ENCODE data around the gene TOP3B.

TOP3B gene

DNA sequence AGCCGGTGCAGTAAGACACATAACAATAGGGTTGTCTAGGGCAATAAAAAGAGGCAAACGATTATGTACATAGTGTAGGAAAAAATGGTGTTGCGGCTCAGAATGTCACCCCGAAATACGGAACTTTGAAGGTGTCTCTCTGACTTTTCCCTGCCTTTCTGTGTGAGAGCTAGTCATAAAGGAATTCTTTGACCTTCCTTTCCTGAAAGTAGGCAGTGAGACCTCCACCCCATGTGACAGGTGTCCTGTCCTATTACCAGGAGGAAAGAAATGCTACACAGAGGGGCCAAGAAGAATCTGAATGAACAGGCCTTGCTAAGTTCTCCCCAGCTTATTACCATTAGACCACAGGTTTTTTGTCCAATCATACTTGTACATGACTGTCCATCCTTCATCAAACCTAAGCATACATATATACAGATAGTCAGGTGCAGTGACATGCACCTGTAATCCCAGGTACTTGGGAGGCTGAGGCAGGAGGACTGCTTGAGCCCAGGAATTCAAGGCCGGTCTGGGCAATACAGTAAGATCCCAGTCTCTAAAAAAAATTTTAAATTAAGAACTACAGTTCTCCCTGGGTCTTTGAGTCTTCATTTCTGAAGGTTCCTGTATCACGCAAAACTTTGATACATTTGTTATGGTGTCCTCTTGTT is 16.1 kb upstream of the TOP3B start:
- no peak for ATAC-seq
- no peaks in the 10 kb centered on the region for H3K36me3 Mint-ChIP-seq (ENCODE audit: low read depth)
- no peak overlapping the region for H3K4me3 Mint-ChIP-seq
- H3K27ac Mint-ChIP-seq = no peak overlapping the region
- no peak for DNase-seq
- H3K9me3 Mint-ChIP-seq = no peaks in the 10 kb centered on the region
- peaks cover 7% of the 10 kb centered on the region for H3K27me3 Mint-ChIP-seq
- H3K4me1 Mint-ChIP-seq = no peaks in the 10 kb centered on the region

DNA sequence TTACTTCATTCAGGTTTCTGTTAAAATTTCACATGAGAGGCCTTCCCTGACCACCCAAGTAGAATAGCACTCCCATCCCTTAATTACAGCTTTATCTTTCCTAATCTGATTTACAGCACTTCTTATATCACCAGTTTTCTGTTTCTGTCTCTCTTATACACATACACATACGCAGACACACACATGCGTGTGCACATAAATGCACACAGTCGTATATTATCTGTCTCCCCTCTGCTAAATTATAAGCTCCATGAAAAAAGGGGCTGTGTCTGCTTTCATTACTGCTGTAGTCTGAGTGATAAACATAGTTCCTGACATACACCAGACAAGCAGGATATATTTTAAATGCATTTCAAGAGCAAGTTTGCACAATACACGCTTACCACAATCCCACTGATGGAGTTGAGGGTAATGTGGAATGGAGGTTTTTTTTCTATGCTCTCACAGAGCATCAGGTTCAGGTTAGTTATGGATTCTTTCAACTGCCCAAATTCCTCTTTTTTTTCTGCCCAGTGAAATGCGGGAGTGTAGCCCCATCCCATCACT is 13.7 kb upstream of the TOP3B start:
- H3K4me3 Mint-ChIP-seq = no peak overlapping the region
- DNase-seq = no peak
- ATAC-seq = no peak
- no peaks in the 10 kb centered on the region for H3K9me3 Mint-ChIP-seq
- H3K27ac Mint-ChIP-seq = no peak overlapping the region
- H3K4me1 Mint-ChIP-seq = no peaks in the 10 kb centered on the region
- H3K36me3 Mint-ChIP-seq (ENCODE audit: low read depth) = no peaks in the 10 kb centered on the region
- H3K27me3 Mint-ChIP-seq = peaks cover 7% of the 10 kb centered on the region

DNA sequence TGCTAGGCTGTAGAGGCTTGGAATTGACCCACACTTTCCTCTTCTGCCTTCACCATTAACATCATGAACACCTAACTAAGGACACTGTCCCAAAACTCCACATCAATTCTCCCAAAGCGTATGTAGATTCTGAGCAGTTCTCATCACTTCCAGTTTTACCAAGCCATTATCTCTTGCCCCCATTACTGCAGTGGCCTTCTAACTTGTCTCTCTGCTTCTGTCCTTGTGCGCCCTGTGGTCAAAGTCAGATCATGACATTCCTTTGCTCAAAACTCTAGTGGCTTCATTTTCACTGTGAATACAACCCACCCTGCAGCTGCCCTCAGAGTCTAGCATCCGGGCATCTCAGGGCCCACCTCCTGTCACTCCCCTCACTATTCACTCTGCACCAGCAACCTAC is 13.1 kb upstream of the TOP3B start:
- H3K4me1 Mint-ChIP-seq = no peaks in the 10 kb centered on the region
- H3K27ac Mint-ChIP-seq = no peak overlapping the region
- H3K27me3 Mint-ChIP-seq = peaks cover 7% of the 10 kb centered on the region

DNA sequence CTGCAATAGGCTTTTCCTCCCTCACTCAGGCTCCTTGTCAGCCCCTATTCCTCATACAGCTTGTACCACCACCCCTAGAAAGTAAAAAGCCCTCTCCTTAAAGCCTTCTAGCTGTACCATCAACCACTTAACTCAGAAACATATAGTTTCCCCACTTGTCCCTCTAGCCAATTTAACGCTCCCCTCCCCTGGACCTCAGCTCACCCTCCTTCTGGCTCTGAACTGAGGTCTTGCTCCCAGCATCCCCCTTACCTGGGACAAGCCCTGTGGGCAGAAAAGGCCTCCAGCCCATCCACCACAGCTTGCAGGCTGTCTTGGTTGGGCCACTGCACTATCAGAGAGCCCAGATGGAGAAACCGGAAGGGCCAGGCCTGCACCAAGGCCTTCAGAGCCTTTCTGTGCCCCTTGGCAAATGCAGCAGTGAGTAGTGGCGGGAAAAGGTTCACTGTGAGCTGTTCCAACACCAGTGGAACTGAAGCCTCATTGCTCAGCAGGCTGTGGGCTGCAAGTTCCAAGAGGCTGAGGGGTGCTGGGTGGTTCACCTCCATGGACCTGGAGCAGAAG is 12.4 kb upstream of the TOP3B start:
- Mint-ChIP-seq H3K4me3 (no peak overlapping the region), H3K4me1 (no peaks in the 10 kb centered on the region), H3K27me3 (peaks cover 7% of the 10 kb centered on the region), H3K27ac (no peak overlapping the region), H3K9me3 (no peaks in the 10 kb centered on the region), H3K36me3 (ENCODE audit: low read depth) (no peaks in the 10 kb centered on the region)
- DNase-seq (no peak), ATAC-seq (no peak)

More for the DNA sequence above, 13.1 kb upstream of the TOP3B start:
- DNase-seq (no peak), ATAC-seq (no peak)
- H3K9me3 Mint-ChIP-seq = no peaks in the 10 kb centered on the region
- H3K4me3 Mint-ChIP-seq = no peak overlapping the region
- no peaks in the 10 kb centered on the region for H3K36me3 Mint-ChIP-seq (ENCODE audit: low read depth)

DNA sequence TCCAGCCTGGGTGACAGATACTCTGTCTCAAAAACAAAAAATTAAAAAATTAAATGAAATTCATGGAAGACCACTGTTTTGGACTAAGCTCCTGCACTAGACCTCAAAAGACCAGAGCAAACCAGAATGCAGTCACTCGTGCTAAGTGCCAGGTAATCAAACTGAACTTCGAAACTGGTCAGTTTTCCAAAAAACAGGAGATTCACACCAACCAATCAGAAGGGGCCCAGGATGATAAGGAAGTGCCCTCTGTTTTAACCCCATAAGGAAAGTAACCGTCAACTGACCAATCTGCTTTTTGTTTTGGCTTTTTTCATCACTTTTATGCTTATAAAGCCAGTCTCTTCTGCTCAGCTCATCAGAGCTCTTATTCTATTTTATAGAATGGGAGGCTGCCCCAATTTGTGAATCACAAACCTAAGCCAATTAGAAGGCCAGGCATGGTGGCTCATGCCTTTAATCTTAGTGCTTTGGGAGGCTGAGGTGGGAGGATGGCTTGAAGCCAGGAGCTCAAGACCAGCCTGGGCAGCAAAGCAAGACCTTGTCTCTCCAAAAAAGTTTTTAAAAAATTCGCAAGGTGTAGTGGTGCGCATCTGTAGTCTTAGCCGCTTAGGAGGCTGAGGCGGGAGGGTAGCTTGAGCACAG is 10.1 kb upstream of the TOP3B start:
- Mint-ChIP-seq H3K27ac (no peak overlapping the region), H3K4me3 (no peak overlapping the region)

DNA sequence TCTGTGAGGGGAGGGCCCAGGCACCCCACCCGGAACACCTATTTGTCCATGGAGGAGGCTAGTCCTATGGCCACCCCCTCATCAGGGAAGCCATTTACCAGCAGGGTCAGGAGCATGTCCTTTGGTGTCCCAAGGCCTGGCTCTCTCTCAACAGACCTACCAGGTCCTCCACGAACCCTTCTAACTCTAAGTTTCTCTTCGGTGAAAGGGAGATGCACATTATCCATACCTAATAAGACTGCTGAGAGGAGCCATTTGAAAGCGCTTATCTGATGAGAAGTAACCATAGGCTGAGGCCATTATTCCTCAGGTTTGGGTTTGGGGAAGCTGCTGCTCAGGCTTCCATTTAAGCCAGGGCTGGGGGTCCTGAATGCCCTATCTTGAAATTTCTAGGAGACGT is 9.2 kb upstream of the TOP3B start:
- no peak for ATAC-seq
- Mint-ChIP-seq H3K4me3 (no peak overlapping the region), H3K27me3 (peaks cover 3% of the 10 kb centered on the region), H3K27ac (no peak overlapping the region), H3K9me3 (no peaks in the 10 kb centered on the region), H3K36me3 (ENCODE audit: low read depth) (no peaks in the 10 kb centered on the region), H3K4me1 (no peaks in the 10 kb centered on the region)
- no peak for DNase-seq

More for the DNA sequence above, 10.1 kb upstream of the TOP3B start:
- H3K9me3 Mint-ChIP-seq = no peaks in the 10 kb centered on the region
- H3K4me1 Mint-ChIP-seq = no peaks in the 10 kb centered on the region
- no peak for DNase-seq
- peaks cover 3% of the 10 kb centered on the region for H3K27me3 Mint-ChIP-seq
- no peaks in the 10 kb centered on the region for H3K36me3 Mint-ChIP-seq (ENCODE audit: low read depth)
- ATAC-seq = no peak

DNA sequence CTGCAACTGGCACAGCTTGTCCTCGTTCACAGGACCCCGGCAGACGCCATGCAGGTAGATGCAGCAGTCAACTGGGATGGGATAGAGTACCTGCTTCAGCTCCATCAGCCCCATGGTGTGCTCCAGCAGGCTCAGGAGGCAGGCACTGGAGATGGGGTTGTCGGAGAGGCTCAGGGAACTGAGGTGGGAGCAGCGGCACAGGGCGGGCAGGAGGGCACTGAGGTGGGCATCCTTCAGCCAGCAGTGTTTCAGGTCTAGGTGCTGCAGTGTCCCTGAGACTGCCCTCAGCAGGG is 8.7 kb upstream of the TOP3B start:
- Mint-ChIP-seq H3K36me3 (ENCODE audit: low read depth) (no peaks in the 10 kb centered on the region), H3K27me3 (peaks cover 3% of the 10 kb centered on the region), H3K27ac (no peak overlapping the region), H3K4me3 (no peak overlapping the region), H3K4me1 (no peaks in the 10 kb centered on the region), H3K9me3 (no peaks in the 10 kb centered on the region)
- no peak for ATAC-seq
- no peak for DNase-seq

DNA sequence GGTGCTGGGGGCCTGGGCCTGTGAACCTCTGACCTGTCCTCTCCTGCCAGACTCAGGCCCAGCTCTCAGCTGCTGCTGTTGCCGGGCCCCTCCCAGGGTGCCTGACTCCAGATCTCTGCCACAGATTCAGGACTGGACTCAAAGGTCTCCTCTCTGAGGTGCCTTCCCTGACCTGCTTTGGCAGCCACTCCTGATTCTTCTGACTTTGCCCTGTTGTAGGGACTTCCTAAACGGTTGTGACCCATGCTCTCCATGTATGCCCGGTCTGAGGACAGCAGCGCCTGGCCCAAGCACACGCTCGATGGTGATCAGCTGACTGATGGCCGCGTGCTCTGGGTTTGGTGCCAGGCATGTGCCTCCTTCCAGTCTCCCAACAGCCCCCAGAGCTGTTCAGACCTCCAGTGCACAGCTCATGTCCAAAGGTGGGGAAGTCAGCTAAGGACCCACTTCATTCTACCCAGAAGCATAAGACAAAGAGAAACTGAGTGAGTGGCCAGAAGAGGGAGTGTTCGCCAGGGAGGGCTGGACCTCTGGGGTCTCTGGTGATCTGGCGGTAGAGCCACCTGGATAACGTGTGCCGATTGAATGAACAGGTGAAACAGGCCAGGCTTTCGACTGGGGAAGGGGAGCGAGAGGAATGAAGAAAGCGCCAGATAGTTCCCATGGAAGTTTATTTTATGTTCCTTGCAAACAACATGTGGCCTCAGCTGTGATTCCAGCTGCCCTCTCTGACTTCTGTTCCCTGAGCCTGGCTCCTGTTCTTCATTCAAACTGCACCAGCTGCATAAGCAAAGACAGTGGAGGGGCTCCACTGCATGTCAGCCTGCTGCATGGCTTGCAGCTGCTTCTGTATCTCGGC is 8.1 kb upstream of the TOP3B start:
- Mint-ChIP-seq H3K4me1 (no peaks in the 10 kb centered on the region), H3K4me3 (no peak overlapping the region), H3K36me3 (ENCODE audit: low read depth) (no peaks in the 10 kb centered on the region), H3K27ac (no peak overlapping the region), H3K27me3 (no peaks in the 10 kb centered on the region), H3K9me3 (no peaks in the 10 kb centered on the region)
- DNase-seq (no peak), ATAC-seq (no peak)

DNA sequence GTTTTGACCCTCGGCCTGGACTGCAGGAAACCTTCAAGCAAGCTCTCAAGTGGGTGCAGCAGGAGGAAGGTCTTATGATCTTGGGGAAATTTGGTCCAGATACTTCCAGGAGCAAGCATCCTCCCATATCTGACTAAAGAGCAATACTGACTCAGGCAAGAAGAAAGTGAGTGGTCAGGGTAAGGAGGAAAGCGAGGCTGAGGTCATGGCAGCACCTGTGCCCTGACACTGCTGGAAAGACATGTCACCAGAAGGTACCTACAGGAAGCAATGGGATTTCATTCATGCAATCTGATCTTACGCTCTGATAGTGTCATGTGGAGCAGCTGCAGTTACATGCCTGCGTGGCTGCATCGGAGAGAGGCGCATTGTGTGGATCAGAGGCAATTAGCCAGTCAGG is 6.5 kb upstream of the TOP3B start:
- no peaks in the 10 kb centered on the region for H3K36me3 Mint-ChIP-seq (ENCODE audit: low read depth)
- H3K27ac Mint-ChIP-seq = no peak overlapping the region
- H3K9me3 Mint-ChIP-seq = no peaks in the 10 kb centered on the region
- no peak for ATAC-seq
- no peak overlapping the region for H3K4me3 Mint-ChIP-seq
- H3K27me3 Mint-ChIP-seq = no peaks in the 10 kb centered on the region
- H3K4me1 Mint-ChIP-seq = no peaks in the 10 kb centered on the region
- DNase-seq = no peak

DNA sequence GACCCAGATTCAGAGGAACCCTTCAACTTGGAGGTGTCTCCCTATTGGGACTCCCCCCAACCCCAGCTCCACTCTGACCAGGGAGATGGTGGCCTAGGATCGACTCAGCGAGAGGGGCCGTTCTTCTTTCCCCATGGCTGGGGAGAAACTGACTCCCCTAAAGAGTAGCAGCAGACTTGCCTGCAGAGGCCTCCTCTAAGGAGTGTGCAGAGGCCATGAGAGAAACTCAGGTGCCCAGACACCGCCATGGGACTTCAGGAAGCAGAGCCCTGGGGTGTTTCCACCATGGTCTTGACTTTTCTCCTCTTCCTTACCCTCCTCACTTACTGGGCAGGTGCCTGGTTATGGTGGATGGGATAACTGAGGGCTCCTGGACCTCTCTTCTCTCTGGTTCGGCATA is 2.6 kb upstream of the TOP3B start:
- Mint-ChIP-seq H3K27me3 (no peaks in the 10 kb centered on the region), H3K4me3 (no peak overlapping the region), H3K9me3 (no peaks in the 10 kb centered on the region), H3K36me3 (ENCODE audit: low read depth) (no peaks in the 10 kb centered on the region), H3K27ac (no peak overlapping the region), H3K4me1 (peaks cover 20% of the 10 kb centered on the region)
- ATAC-seq (no peak), DNase-seq (no peak)

DNA sequence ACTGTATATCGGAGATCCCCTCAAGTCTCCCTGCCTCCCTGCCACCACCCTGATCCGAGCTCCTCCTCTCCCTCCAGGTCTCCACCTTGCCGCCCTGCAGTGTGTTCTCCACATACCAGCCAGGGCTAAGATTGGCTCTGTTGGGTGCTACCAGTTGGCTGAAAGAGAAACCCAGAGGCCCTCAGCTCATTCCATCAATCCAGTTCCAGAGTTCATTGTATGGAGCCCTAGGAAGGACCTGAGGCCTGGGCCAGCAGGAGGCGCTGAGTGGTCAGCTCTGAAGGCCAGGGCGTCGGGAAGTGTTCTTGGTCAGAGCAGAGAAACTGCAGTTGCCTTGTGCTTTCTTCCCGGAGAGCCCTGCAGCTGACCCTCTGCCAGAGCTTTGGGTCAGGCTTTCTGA is 2.2 kb upstream of the TOP3B start:
- no peaks in the 10 kb centered on the region for H3K9me3 Mint-ChIP-seq
- ATAC-seq (no peak), DNase-seq (no peak)
- no peak overlapping the region for H3K4me3 Mint-ChIP-seq
- H3K27me3 Mint-ChIP-seq = no peaks in the 10 kb centered on the region
- H3K36me3 Mint-ChIP-seq (ENCODE audit: low read depth) = no peaks in the 10 kb centered on the region
- H3K4me1 Mint-ChIP-seq = peaks cover 20% of the 10 kb centered on the region
- H3K27ac Mint-ChIP-seq = no peak overlapping the region

DNA sequence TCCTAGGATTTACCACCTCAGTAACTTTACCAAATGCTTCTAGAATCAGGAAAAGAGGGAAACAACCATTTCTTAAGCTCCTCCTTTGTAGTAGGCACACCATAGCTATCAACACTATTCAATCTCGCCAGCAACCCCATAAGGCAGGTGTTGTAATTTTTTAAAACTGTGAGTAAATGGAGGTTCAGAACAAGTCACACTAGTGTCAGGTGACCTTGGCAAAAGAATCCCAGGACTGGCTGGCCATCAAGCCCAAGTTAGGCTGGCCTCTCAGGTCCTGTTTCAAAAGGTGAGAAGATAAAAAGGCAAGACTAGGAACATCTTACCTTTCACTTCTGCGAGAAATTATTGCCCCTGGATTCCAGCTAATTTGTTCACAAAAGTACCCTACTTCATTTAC is 713 bp downstream of the TOP3B start:
- peaks cover 5% of the 10 kb centered on the region for H3K36me3 Mint-ChIP-seq (ENCODE audit: low read depth)
- H3K4me1 Mint-ChIP-seq = peaks cover 24% of the 10 kb centered on the region
- H3K27me3 Mint-ChIP-seq = no peaks in the 10 kb centered on the region
- peak overlapping the region; percentile 80 for H3K27ac Mint-ChIP-seq
- no peaks in the 10 kb centered on the region for H3K9me3 Mint-ChIP-seq
- DNase-seq (no peak), ATAC-seq (no peak)
- H3K4me3 Mint-ChIP-seq = peak overlapping the region; percentile 88

DNA sequence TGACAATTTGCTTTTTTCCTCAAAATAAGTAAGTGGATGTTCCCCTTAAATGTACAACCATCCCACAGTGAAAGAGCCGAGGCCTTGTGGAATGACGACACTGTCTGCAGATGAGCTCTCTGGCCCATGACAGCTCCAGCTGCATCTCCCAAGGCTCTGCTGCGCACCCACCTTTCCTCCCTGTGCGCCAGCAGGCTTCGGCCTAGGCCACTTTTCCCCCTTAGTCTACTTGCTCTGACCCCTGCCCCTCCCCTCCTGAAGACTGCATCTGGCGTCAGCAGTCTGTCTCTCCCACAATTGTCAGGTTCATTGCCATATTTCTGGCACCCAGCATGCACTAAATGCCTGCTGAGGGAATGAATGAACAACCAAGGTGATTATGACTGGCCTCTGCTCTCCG is 2.0 kb downstream of the TOP3B start:
- DNase-seq (no peak), ATAC-seq (no peak)
- peaks cover 24% of the 10 kb centered on the region for H3K4me1 Mint-ChIP-seq
- H3K4me3 Mint-ChIP-seq = peak overlapping the region; percentile 8
- no peaks in the 10 kb centered on the region for H3K27me3 Mint-ChIP-seq
- H3K36me3 Mint-ChIP-seq (ENCODE audit: low read depth) = peaks cover 7% of the 10 kb centered on the region
- H3K27ac Mint-ChIP-seq = no peak overlapping the region
- no peaks in the 10 kb centered on the region for H3K9me3 Mint-ChIP-seq

DNA sequence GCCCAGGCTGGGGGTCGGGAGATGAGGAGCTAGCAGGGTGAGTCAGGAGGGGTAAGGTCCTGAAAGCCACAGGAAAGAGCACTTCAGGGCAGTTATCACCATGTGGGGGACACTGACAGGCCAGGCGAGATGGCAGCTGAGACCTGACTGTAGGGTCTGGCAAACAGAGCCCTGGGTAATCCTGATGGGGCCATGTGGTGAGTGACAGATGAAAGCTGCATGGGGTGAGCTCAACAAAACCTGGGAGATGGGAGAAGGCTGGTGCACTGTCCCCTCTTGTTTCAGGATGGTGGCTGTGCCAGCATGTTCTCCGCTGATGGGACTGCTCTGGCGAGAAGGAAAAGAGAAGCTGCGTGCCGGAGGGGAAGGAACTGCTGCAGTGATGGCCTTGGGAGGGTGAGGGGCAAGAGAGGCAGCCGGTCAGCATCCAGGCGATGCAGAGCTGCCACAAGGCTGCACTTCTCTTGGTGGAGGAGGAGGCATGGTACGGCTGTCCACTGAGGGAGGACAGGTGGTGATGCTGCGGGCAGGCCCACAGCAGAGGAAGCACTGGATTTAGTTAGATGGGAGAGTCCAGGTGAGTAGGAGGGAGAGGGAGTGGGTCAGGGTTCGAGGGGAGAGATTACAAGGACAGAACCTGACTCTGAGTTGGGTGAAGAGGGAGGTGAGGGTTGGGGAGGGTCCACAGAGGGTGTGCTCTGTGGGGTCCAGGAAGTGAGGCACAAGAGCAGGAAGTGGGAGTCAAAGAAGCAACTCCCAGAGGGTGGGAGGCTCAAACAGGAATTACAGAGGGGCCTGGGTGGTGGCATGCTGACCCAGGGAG is 3.8 kb downstream of the TOP3B start:
- Mint-ChIP-seq H3K4me3 (no peak overlapping the region), H3K27me3 (no peaks in the 10 kb centered on the region), H3K4me1 (peaks cover 24% of the 10 kb centered on the region), H3K36me3 (ENCODE audit: low read depth) (peaks cover 9% of the 10 kb centered on the region), H3K27ac (no peak overlapping the region), H3K9me3 (no peaks in the 10 kb centered on the region)
- ATAC-seq = no peak
- no peak for DNase-seq

All from activated naive CD8-positive, alpha-beta T cell treated with anti-CD3 and anti-CD28 coated beads, Interleukin-2, amount 50 U/mL, for 24 hours (primary cell).